CD4-positive, alpha-beta T cell treated with Interleukin-12 subunit alpha and Interleukin-12 subunit beta, for 1 hour (primary cell): Measurements from ENCODE around the gene ATG7.
"Not testable (repeated sequence)": the region's sequence is repeated elsewhere in the genome, so short reads cannot be mapped to it uniquely, and the experiment has no call there.

Source experiments
- DNase-seq: peaks from one replicate; pipeline ENCODE4 v3.0.0-alpha.2; 2020

Gene ATG7

GRCh38 chr3:11477407-11477911 lies 205.3 kb downstream of the ATG7 start:
- DNase-seq: no peak

GRCh38 chr3:11478167-11478566 lies 206.0 kb downstream of the ATG7 start:
- no peak for DNase-seq

GRCh38 chr3:11479221-11479620 lies 207.0 kb downstream of the ATG7 start:
- no peak for DNase-seq

GRCh38 chr3:11480663-11481298 lies 208.6 kb downstream of the ATG7 start:
- DNase-seq: no peak

- no peak for DNase-seq
Observed at GRCh38 chr3:11481556-11481955, 209.4 kb downstream of the ATG7 start.

GRCh38 chr3:11482021-11482420 lies 209.8 kb downstream of the ATG7 start:
- no peak for DNase-seq

GRCh38 chr3:11488356-11488755 lies 216.2 kb downstream of the ATG7 start:
- DNase-seq: not testable (repeated sequence)

GRCh38 chr3:11494131-11494916 lies 222.1 kb downstream of the ATG7 start:
- no peak for DNase-seq

GRCh38 chr3:11495948-11496557 lies 223.9 kb downstream of the ATG7 start:
- no peak for DNase-seq

GRCh38 chr3:11498177-11498576 lies 226.0 kb downstream of the ATG7 start:
- no peak for DNase-seq

- no peak for DNase-seq
Observed at GRCh38 chr3:11498646-11499045, 226.4 kb downstream of the ATG7 start.

- DNase-seq: no peak
Observed at GRCh38 chr3:11499144-11499543, 226.9 kb downstream of the ATG7 start.

- DNase-seq: not testable (repeated sequence)
Observed at GRCh38 chr3:11502413-11502812, 230.2 kb downstream of the ATG7 start.

- no peak for DNase-seq
Observed at GRCh38 chr3:11507719-11508118, 235.5 kb downstream of the ATG7 start.

GRCh38 chr3:11508346-11509172 lies 236.4 kb downstream of the ATG7 start:
- no peak for DNase-seq

GRCh38 chr3:11509173-11510000 lies 237.2 kb downstream of the ATG7 start:
- no peak for DNase-seq

- no peak for DNase-seq
Observed at GRCh38 chr3:11510001-11510340, 237.8 kb downstream of the ATG7 start.

GRCh38 chr3:11510356-11510755 lies 238.2 kb downstream of the ATG7 start:
- DNase-seq: no peak

GRCh38 chr3:11511606-11512005 lies 239.4 kb downstream of the ATG7 start:
- not testable (repeated sequence) for DNase-seq

- not testable (repeated sequence) for DNase-seq
Observed at GRCh38 chr3:11513125-11513816, 241.1 kb downstream of the ATG7 start.

GRCh38 chr3:11513817-11514135 lies 241.6 kb downstream of the ATG7 start:
- no peak for DNase-seq
